ENCODE data around the gene B3GLCT. TPM values are rescaled to one million over a fixed set of nuclear protein-coding genes. Genes with fewer than 3 reads are reported as not detected.
A peak's percentile ranks its signal among the peaks of the same experiment; 100 is the strongest.

Gene B3GLCT
- total and polyA plus RNA-seq, 2 experiments from 2014 or later: 14.9 to 18.3 TPM

- Histone ChIP-seq H3K36me3 (ENCODE audit: low read depth) (no peaks in the 10 kb centered on the region), H3K79me2 (ENCODE audit: insufficient read depth) (no peaks in the 10 kb centered on the region), H2AFZ (no peak overlapping the region), H3K4me1 (ENCODE audit: insufficient read depth) (0 out of 2 replicates have a peak, but pooled peaks cover 4% of the 10 kb centered on the region), H3K9ac (no peak overlapping the region), H3K4me3 (no peak overlapping the region), H3K27me3 (replicated peaks; ENCODE audit: insufficient read depth) (no peaks in the 10 kb centered on the region), H3K9me3 (ENCODE audit: low read depth) (no peaks in the 10 kb centered on the region), H3K27ac (no peak overlapping the region), H3K4me2 (ENCODE audit: unreplicated experiment) (no peak overlapping the region), H3K9me2 (ENCODE audit: insufficient read depth) (no peaks in the 10 kb centered on the region), H3F3A (ENCODE audit: insufficient read depth) (peaks cover 9% of the 10 kb centered on the region), H4K20me1 (ENCODE audit: insufficient read depth) (no peaks in the 10 kb centered on the region)
- TF ChIP-seq EZH2 (IDR thresholded peaks at IDR 0.05; ENCODE audit: insufficient read depth, poor library complexity, severe bottlenecking) (no peak), EZH2phosphoT487 (IDR thresholded peaks at IDR 0.05; ENCODE audit: insufficient read depth, low read depth) (no peak)
- WGBS, 2 experiments (ENCODE audit: low coverage in 1 of 2, low lambda C conversion rate in 2 of 2, missing lambda C conversion rate in 2 of 2): 79 to 80% methylated on average over 3 of the region's 3 CpGs
- DNase-seq: no peak
- in situ Hi-C loops (cut with MboI): no loop called here
Observed at GRCh38 chr13:31166591-31166990, 33.2 kb upstream of the B3GLCT start.

DNA sequence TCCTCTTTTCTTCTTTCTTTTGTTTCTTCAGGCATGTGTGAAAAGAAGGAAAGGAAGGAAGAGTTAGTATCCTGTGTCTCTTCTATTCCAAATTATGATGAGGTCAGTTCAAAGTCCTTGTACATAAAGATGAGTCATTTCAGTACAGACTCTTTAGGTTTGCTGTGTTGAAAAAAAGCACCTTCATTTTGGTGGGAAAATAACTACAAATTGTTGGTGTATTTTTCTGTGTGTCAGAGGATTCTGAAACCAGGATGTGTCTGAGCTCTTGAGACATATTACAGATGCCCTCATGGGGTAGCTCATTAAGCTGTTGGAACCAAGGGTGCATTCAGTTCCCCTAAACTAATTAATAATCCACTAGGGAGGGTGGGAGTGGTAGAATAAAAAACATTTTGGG is 32.3 kb upstream of the B3GLCT start:
- H3K9me2 ChIP-seq (ENCODE audit: insufficient read depth): no peaks in the 10 kb centered on the region
- in situ Hi-C loops (cut with MboI): no loop called here
- H2AFZ ChIP-seq: no peak overlapping the region

GRCh38 chr13:31168166-31168565 is 31.6 kb upstream of the B3GLCT start:
- Histone ChIP-seq H3K4me2 (ENCODE audit: unreplicated experiment) (no peak overlapping the region), H3K27me3 (replicated peaks; ENCODE audit: insufficient read depth) (no peaks in the 10 kb centered on the region), H3F3A (ENCODE audit: insufficient read depth) (peaks cover 1% of the 10 kb centered on the region), H3K4me1 (ENCODE audit: insufficient read depth) (peaks cover 11% of the 10 kb centered on the region), H3K4me3 (no peak overlapping the region), H3K36me3 (ENCODE audit: low read depth) (no peaks in the 10 kb centered on the region), H3K9ac (no peak overlapping the region), H4K20me1 (ENCODE audit: insufficient read depth) (no peaks in the 10 kb centered on the region), H3K27ac (no peak overlapping the region), H3K79me2 (ENCODE audit: insufficient read depth) (no peaks in the 10 kb centered on the region), H3K9me3 (ENCODE audit: low read depth) (no peaks in the 10 kb centered on the region), H2AFZ (no peak overlapping the region), H3K9me2 (ENCODE audit: insufficient read depth) (no peaks in the 10 kb centered on the region)
- 43 to 51% methylated on average over 2 of the region's 2 CpGs for WGBS, 2 experiments (ENCODE audit: low coverage in 1 of 2, low lambda C conversion rate in 2 of 2, missing lambda C conversion rate in 2 of 2)
- TF ChIP-seq EZH2 (IDR thresholded peaks at IDR 0.05; ENCODE audit: insufficient read depth, poor library complexity, severe bottlenecking) (no peak), EZH2phosphoT487 (IDR thresholded peaks at IDR 0.05; ENCODE audit: insufficient read depth, low read depth) (no peak)
- in situ Hi-C loops (cut with MboI): no loop called here
- no peak for DNase-seq

More for the DNA sequence above, 32.3 kb upstream of the B3GLCT start:
- Histone ChIP-seq H3K27me3 (replicated peaks; ENCODE audit: insufficient read depth) (no peaks in the 10 kb centered on the region), H3K4me2 (ENCODE audit: unreplicated experiment) (no peak overlapping the region), H3K4me1 (ENCODE audit: insufficient read depth) (peaks cover 10% of the 10 kb centered on the region), H3K27ac (no peak overlapping the region), H4K20me1 (ENCODE audit: insufficient read depth) (no peaks in the 10 kb centered on the region), H3K9ac (no peak overlapping the region), H3K79me2 (ENCODE audit: insufficient read depth) (no peaks in the 10 kb centered on the region), H3F3A (ENCODE audit: insufficient read depth) (peaks cover 8% of the 10 kb centered on the region), H3K36me3 (ENCODE audit: low read depth) (no peaks in the 10 kb centered on the region), H3K4me3 (no peak overlapping the region), H3K9me3 (ENCODE audit: low read depth) (no peaks in the 10 kb centered on the region)
- TF ChIP-seq EZH2 (IDR thresholded peaks at IDR 0.05; ENCODE audit: insufficient read depth, poor library complexity, severe bottlenecking) (no peak), EZH2phosphoT487 (IDR thresholded peaks at IDR 0.05; ENCODE audit: insufficient read depth, low read depth) (no peak)
- DNase-seq: no peak

DNA sequence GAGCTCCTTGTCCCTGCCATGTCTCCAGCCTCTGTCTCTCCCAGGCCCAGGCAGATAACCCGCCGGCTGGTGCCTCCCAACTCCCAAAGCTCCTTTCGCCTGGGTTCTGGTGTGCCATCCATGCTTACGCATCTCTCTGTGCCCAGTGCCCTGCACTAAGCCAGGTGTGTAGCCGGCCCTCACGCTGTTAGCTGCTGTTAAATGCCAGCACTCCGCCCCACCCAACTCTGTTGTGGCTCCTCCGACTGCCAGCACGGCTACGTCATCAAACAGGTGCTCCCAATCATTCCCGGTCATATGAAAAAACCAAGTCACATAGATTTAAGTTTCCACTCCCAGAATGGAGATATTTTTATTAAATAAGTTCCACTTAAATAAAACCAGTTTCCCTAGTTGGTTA is 31.0 kb upstream of the B3GLCT start:
- no peak for DNase-seq

GRCh38 chr13:31172001-31172400 is 27.8 kb upstream of the B3GLCT start:
- 52 to 53% methylated on average over 3 of the region's 3 CpGs for WGBS, 2 experiments (ENCODE audit: low coverage in 1 of 2, low lambda C conversion rate in 2 of 2, missing lambda C conversion rate in 2 of 2)
- peak overlapping the region; percentile 34 for H3K4me2 ChIP-seq (ENCODE audit: unreplicated experiment)
- DNase-seq: peak; percentile 67
- no peaks in the 10 kb centered on the region for H3F3A ChIP-seq (ENCODE audit: insufficient read depth)
- H3K27ac ChIP-seq: peak overlapping the region; percentile 25; the same call in 1 of the 2 replicates
- no peaks in the 10 kb centered on the region for H3K9me2 ChIP-seq (ENCODE audit: insufficient read depth)
- H3K9ac ChIP-seq: no peak overlapping the region
- no peaks in the 10 kb centered on the region for H3K79me2 ChIP-seq (ENCODE audit: insufficient read depth)
- H3K9me3 ChIP-seq (ENCODE audit: low read depth): no peaks in the 10 kb centered on the region
- H3K27me3 ChIP-seq (replicated peaks; ENCODE audit: insufficient read depth): no peaks in the 10 kb centered on the region
- no peak overlapping the region for H2AFZ ChIP-seq
- peaks cover 11% of the 10 kb centered on the region for H3K4me1 ChIP-seq (ENCODE audit: insufficient read depth)
- in situ Hi-C loops (cut with MboI): no loop called here
- H4K20me1 ChIP-seq (ENCODE audit: insufficient read depth): no peaks in the 10 kb centered on the region
- H3K36me3 ChIP-seq (ENCODE audit: low read depth): no peaks in the 10 kb centered on the region
- no peak for TF ChIP-seq EZH2phosphoT487 (IDR thresholded peaks at IDR 0.05; ENCODE audit: insufficient read depth, low read depth)
- no peak for TF ChIP-seq EZH2 (IDR thresholded peaks at IDR 0.05; ENCODE audit: insufficient read depth, poor library complexity, severe bottlenecking)
- H3K4me3 ChIP-seq: no peak overlapping the region

More for the DNA sequence above, 31.0 kb upstream of the B3GLCT start:
- 90 to 91% methylated on average over 11 of the region's 11 CpGs for WGBS, 2 experiments (ENCODE audit: low coverage in 1 of 2, low lambda C conversion rate in 2 of 2, missing lambda C conversion rate in 2 of 2)
- Histone ChIP-seq H3K27ac (no peak overlapping the region), H2AFZ (no peak overlapping the region), H3K9ac (no peak overlapping the region), H4K20me1 (ENCODE audit: insufficient read depth) (no peaks in the 10 kb centered on the region), H3K79me2 (ENCODE audit: insufficient read depth) (no peaks in the 10 kb centered on the region), H3K36me3 (ENCODE audit: low read depth) (no peaks in the 10 kb centered on the region), H3K4me3 (no peak overlapping the region), H3K9me2 (ENCODE audit: insufficient read depth) (no peaks in the 10 kb centered on the region), H3F3A (ENCODE audit: insufficient read depth) (no peaks in the 10 kb centered on the region), H3K4me1 (ENCODE audit: insufficient read depth) (peaks cover 11% of the 10 kb centered on the region), H3K4me2 (ENCODE audit: unreplicated experiment) (no peak overlapping the region), H3K27me3 (replicated peaks; ENCODE audit: insufficient read depth) (no peaks in the 10 kb centered on the region), H3K9me3 (ENCODE audit: low read depth) (no peaks in the 10 kb centered on the region)
- in situ Hi-C loops (cut with MboI): no loop called here
- TF ChIP-seq EZH2phosphoT487 (IDR thresholded peaks at IDR 0.05; ENCODE audit: insufficient read depth, low read depth) (no peak), EZH2 (IDR thresholded peaks at IDR 0.05; ENCODE audit: insufficient read depth, poor library complexity, severe bottlenecking) (no peak)

Measured in GM23248 (cell line).